BE2C (cell line): ENCODE measurements around the gene TMEM212.

Source experiments
- DNase-seq: peaks from one replicate; pipeline ENCODE4 v3.0.0-alpha.2; 2020
- H3K27me3 ChIP-seq: fragments of 250-450 bp; sonication (Bioruptor Pico); 2 replicates; pipeline ENCODE4 v1.5.1; 2020; ENCODE audit warnings: mild to moderate bottlenecking
- H3K36me3 ChIP-seq: fragments of 250-450 bp; sonication (Bioruptor Pico); 2 replicates; pipeline ENCODE4 v1.5.1; 2020; ENCODE audit warnings: mild to moderate bottlenecking
- H3K4me1 ChIP-seq: fragments of 250-450 bp; sonication (Bioruptor Pico); 2 replicates; pipeline ENCODE4 v1.5.1; 2020
- H3K4me3 ChIP-seq: 2 replicates; pipeline ENCODE4 v1.5.1; 2011; ENCODE audit warnings: low read depth, low read length
- H3K9me3 ChIP-seq: fragments of 250-450 bp; sonication (Bioruptor Pico); 2 replicates; pipeline ENCODE4 v1.5.1; 2020
- CTCF ChIP-seq: IDR thresholded peaks from 2 replicates; pipeline ENCODE4 v1.5.1; 2012; ENCODE audit warnings: mild to moderate bottlenecking, low read depth, low read length

TMEM212 gene

DNA sequence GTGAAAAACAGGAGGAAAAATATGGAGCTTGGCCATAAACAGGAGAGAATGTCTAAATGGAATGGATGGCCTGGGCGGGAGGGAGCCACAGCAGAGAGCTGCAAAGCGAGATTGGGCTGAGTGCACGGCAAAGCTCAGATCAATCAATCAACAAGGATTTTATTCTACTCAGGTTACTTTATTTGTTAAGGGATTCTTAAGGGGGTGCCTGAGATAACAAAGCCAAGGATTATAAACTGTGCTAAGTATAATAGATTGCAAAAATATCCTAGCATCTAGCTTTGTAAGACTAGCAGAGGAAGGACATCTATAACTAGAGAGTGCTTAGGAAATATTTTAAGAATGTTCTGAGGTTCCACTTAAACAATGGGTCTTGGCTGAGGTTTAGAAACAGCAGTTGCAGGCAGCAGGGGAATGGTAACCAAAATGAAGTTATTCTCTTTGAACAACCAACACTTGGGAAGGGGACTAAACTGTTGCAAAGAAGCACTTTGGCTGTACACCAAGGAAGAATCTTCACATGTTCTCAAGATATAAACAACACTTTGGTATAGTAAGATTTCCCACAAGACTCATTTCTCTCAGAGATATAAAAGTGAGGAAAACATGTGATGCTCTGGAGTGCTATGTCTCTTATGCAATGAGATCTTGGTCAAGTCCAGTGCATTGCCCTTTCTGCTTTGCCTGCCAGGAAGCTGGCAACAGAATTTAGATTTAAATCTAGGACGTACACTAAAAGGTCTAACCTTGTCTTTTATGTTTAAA lies 35.5 kb downstream of the TMEM212 start:
- Histone ChIP-seq H3K4me1 (no peaks in the 10 kb centered on the region), H3K9me3 (no peaks in the 10 kb centered on the region), H3K36me3 (no peaks in the 10 kb centered on the region), H3K27me3 (no peaks in the 10 kb centered on the region), H3K4me3 (no peak overlapping the region)
- DNase-seq: no peak
- TF ChIP-seq CTCF: no peak

- Histone ChIP-seq H3K9me3 (no peaks in the 10 kb centered on the region), H3K27me3 (no peaks in the 10 kb centered on the region), H3K36me3 (no peaks in the 10 kb centered on the region), H3K4me1 (no peaks in the 10 kb centered on the region), H3K4me3 (no peak overlapping the region)
- TF ChIP-seq CTCF: no peak
- DNase-seq: no peak
Measured at GRCh38 chr3:171879472-171879871, 36.3 kb downstream of the TMEM212 start.

GRCh38 chr3:171880101-171880870 lies 37.1 kb downstream of the TMEM212 start:
- H3K4me1 ChIP-seq: no peaks in the 10 kb centered on the region
- H3K9me3 ChIP-seq: no peaks in the 10 kb centered on the region
- no peak for DNase-seq

DNA sequence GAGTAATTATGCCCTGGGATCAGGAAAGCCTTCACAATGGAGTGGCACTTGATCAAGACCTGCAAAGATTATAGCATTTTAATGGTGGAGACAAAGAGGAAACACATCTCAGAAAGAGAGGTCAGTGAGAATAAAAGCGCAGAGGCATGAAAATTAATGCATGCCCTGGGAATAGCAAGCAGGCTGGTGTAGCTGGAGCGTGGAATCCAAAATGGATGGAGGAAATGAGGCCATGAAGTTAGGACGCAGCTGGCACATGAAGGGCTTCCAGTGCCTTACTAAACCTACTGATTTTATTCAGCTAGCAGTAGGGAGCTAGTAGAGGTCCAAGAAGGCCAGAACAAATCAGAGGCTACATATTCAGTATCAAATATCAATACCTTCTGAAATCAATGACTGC lies 38.1 kb downstream of the TMEM212 start:
- H3K27me3 ChIP-seq: no peaks in the 10 kb centered on the region
- H3K36me3 ChIP-seq: no peaks in the 10 kb centered on the region
- TF ChIP-seq CTCF: no peak
- no peaks in the 10 kb centered on the region for H3K9me3 ChIP-seq
- no peaks in the 10 kb centered on the region for H3K4me1 ChIP-seq
- no peak overlapping the region for H3K4me3 ChIP-seq
- no peak for DNase-seq

More at GRCh38 chr3:171880101-171880870, 37.1 kb downstream of the TMEM212 start:
- Histone ChIP-seq H3K36me3 (no peaks in the 10 kb centered on the region), H3K4me3 (no peak overlapping the region), H3K27me3 (no peaks in the 10 kb centered on the region)
- TF ChIP-seq CTCF: no peak

- no peak overlapping the region for H3K4me3 ChIP-seq
- no peaks in the 10 kb centered on the region for H3K36me3 ChIP-seq
- H3K27me3 ChIP-seq: no peaks in the 10 kb centered on the region
- H3K9me3 ChIP-seq: no peaks in the 10 kb centered on the region
- DNase-seq: no peak
- no peak for TF ChIP-seq CTCF
- no peaks in the 10 kb centered on the region for H3K4me1 ChIP-seq
Measured at GRCh38 chr3:171883257-171883892, 40.2 kb downstream of the TMEM212 start.
